Hepatocyte (in vitro differentiated cells): ENCODE measurements around the gene ANO2.

Experiments
- EZH2phosphoT487 ChIP-seq: fragments of 200-600 bp; sonication (generic); IDR thresholded peaks from one replicate; pipeline ENCODE4 v1.6.1; 2018; ENCODE audit warnings: antibody characterized with exemption, mild to moderate bottlenecking, low read depth, moderate library complexity; ENCODE audit not compliant: unreplicated experiment, severe bottlenecking
- TF ChIP-seq, protein P1 (sequence below): fragments of 200-600 bp; sonication (generic); IDR thresholded peaks from 2 replicates; pipeline ENCODE4 v1.5.1; 2016; ENCODE audit warnings: antibody characterized with exemption, mild to moderate bottlenecking; ENCODE audit not compliant: poor library complexity

DNA sequence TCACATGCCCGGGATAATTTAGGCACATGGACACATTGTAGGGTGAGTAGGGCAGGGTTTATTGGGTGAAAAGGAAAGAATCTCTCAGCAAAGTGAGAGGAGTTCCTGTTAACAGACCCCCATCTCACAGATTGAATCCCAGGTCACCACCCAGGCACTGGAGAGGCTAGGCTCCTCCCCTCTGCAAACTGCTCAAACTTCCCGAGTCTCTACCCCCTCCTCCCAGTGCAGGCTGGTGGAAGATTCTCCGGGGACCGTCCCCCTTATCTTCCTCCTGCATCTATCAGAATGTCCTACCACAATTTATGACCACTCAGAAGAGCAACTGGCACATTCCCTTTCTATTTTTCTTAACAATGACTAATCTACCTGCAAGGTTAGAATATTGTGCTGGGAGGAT, 387.2 kb downstream of the ANO2 start:
- TF ChIP-seq, protein P1, sequence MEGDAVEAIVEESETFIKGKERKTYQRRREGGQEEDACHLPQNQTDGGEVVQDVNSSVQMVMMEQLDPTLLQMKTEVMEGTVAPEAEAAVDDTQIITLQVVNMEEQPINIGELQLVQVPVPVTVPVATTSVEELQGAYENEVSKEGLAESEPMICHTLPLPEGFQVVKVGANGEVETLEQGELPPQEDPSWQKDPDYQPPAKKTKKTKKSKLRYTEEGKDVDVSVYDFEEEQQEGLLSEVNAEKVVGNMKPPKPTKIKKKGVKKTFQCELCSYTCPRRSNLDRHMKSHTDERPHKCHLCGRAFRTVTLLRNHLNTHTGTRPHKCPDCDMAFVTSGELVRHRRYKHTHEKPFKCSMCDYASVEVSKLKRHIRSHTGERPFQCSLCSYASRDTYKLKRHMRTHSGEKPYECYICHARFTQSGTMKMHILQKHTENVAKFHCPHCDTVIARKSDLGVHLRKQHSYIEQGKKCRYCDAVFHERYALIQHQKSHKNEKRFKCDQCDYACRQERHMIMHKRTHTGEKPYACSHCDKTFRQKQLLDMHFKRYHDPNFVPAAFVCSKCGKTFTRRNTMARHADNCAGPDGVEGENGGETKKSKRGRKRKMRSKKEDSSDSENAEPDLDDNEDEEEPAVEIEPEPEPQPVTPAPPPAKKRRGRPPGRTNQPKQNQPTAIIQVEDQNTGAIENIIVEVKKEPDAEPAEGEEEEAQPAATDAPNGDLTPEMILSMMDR = no peak
- TF ChIP-seq EZH2phosphoT487 = no peak
